Stimulated activated CD4-positive, alpha-beta T cell treated with anti-CD3 and anti-CD28 coated beads, Interleukin-2, amount 100 ng/mL, for 24 hours (primary cell): ENCODE data around the gene RPL27.
"Not testable (repeated sequence)": the region's sequence is repeated elsewhere in the genome, so short reads cannot be mapped to it uniquely, and the experiment has no call there.

Experiments
- DNase-seq, 2 donors: peaks; one replicate each; pipeline ENCODE4 v3.0.0-alpha.2; 2020

RPL27 gene

GRCh38 chr17:42997390-42997983 is 732 bp upstream of the RPL27 start:
- DNase-seq, result no peak

GRCh38 chr17:42999003-42999525 is 845 bp downstream of the RPL27 start:
- DNase-seq, result no peak

GRCh38 chr17:43000894-43001293 is 2.7 kb downstream of the RPL27 start:
- not testable (repeated sequence) for DNase-seq

- no peak for DNase-seq
Measured at GRCh38 chr17:43003542-43004172, 5.4 kb downstream of the RPL27 start.

- peak; percentile 85 for DNase-seq
Measured at GRCh38 chr17:43006639-43007551, 8.7 kb downstream of the RPL27 start, which contains the start of gene IFI35. Gene IFI35 (plus strand): TSS chr17:43006784. CDS start chr17:43006948, 164 bp downstream.

- DNase-seq, result no peak
Measured at GRCh38 chr17:43010667-43011308, 12.6 kb downstream of the RPL27 start.

- DNase-seq, result no peak
Measured at GRCh38 chr17:43011728-43012472, 13.7 kb downstream of the RPL27 start.

GRCh38 chr17:43013296-43013695 is 15.1 kb downstream of the RPL27 start:
- DNase-seq, result no peak

GRCh38 chr17:43014020-43014648 is 15.9 kb downstream of the RPL27 start:
- no peak for DNase-seq

- DNase-seq, result no peak
Measured at GRCh38 chr17:43014649-43015542, 16.7 kb downstream of the RPL27 start.

- DNase-seq, result no peak
Measured at GRCh38 chr17:43015579-43015978, 17.4 kb downstream of the RPL27 start.

GRCh38 chr17:43016216-43016615 is 18.0 kb downstream of the RPL27 start:
- no peak for DNase-seq

- DNase-seq, result no peak
Measured at GRCh38 chr17:43018008-43018853, 20.0 kb downstream of the RPL27 start.

- DNase-seq, result no peak
Measured at GRCh38 chr17:43018932-43019331, 20.7 kb downstream of the RPL27 start.

GRCh38 chr17:43019418-43019817 is 21.2 kb downstream of the RPL27 start:
- DNase-seq, result no peak

GRCh38 chr17:43020030-43020621 is 21.9 kb downstream of the RPL27 start:
- DNase-seq, result no peak

- DNase-seq, result peak in 1 of 2 donors; percentile 43
Measured at GRCh38 chr17:43020789-43021740, 22.8 kb downstream of the RPL27 start.
